Cardiac muscle cell (in vitro differentiated cells and primary cell): ENCODE measurements around the gene OSM. TPM values are rescaled to one million over a fixed set of nuclear protein-coding genes. Genes with fewer than 3 reads are reported as not detected.
"Not testable (repeated sequence)": the region's sequence is repeated elsewhere in the genome, so short reads cannot be mapped to it uniquely, and the experiment has no call there.

Experiments used
- DNase-seq, 2 donors: peaks; one replicate each; pipeline versions ENCODE4 v3.0.0 to v3.0.0-alpha.2; 2010 to 2017; ENCODE audit warnings: low read depth in 1 of 2, low spot score in 1 of 2
- H3K27ac ChIP-seq: fragments of 200-600 bp; sonication (generic); 2 replicates; pipeline ENCODE4 v1.5.1; 2016
- H3K27me3 ChIP-seq: fragments of 200-600 bp; sonication (generic); 2 replicates; pipeline ENCODE4 v1.6.0; 2016; ENCODE audit warnings: control low read depth
- H3K36me3 ChIP-seq: fragments of 200-600 bp; sonication (generic); 2 replicates; pipeline ENCODE4 v1.5.1; 2016; ENCODE audit warnings: control low read depth
- H3K4me1 ChIP-seq: fragments of 200-600 bp; sonication (generic); 2 replicates; pipeline ENCODE4 v1.8.1; 2017; ENCODE audit warnings: low read depth, mild to moderate bottlenecking, mixed run types
- H3K4me3 ChIP-seq: fragments of 200-600 bp; sonication (generic); 2 replicates; pipeline ENCODE4 v1.5.1; 2016; ENCODE audit warnings: mild to moderate bottlenecking
- H3K9me3 ChIP-seq: fragments of 200-600 bp; sonication (generic); 2 replicates; pipeline ENCODE4 v1.5.1; 2017; ENCODE audit warnings: low read depth, mild to moderate bottlenecking, control low read depth
- CTCF ChIP-seq: IDR thresholded peaks from 2 replicates; pipeline ENCODE4 v1.5.1; 2012; ENCODE audit warnings: low read depth, mild to moderate bottlenecking, low read length
- polyA plus RNA-seq: library from polyadenylated mRNA; unstranded; fragments of >200 nt; fragmentation: Nextera tagmentation; extraction: Ambion mirVana; gene quantifications from 2 replicates; pipeline ENCODE4 v1.2.1, GENCODE V29; 2016
- total RNA-seq: library from RNA; depleted of rRNA; stranded (reverse); fragments of >200 nt; gene quantifications from 2 replicates; pipeline ENCODE4 v1.2.3, GENCODE V29; 2016

Gene OSM
- total and polyA plus RNA-seq, 2 experiments from 2014 or later = not detected

- no peak for DNase-seq
- Histone ChIP-seq H3K27me3 (no peaks in the 10 kb centered on the region), H3K27ac (no peak overlapping the region), H3K4me3 (no peak overlapping the region), H3K9me3 (no peaks in the 10 kb centered on the region), H3K4me1 (no peaks in the 10 kb centered on the region), H3K36me3 (no peaks in the 10 kb centered on the region)
- TF ChIP-seq CTCF = no peak
Measured at GRCh38 chr22:30219668-30220278, 46.9 kb downstream of the OSM start.

- no peak overlapping the region for H3K27ac ChIP-seq
- peak in 1 of 2 donors; percentile 29 for DNase-seq
- H3K36me3 ChIP-seq = no peaks in the 10 kb centered on the region
- no peaks in the 10 kb centered on the region for H3K4me1 ChIP-seq
- no peaks in the 10 kb centered on the region for H3K27me3 ChIP-seq
- no peaks in the 10 kb centered on the region for H3K9me3 ChIP-seq
- H3K4me3 ChIP-seq = no peak overlapping the region
- no peak for TF ChIP-seq CTCF
Measured at GRCh38 chr22:30219049-30219654, 47.5 kb downstream of the OSM start.

GRCh38 chr22:30217698-30218560, 48.7 kb downstream of the OSM start:
- H3K4me3 ChIP-seq = no peak overlapping the region
- no peak for DNase-seq
- H3K36me3 ChIP-seq = no peaks in the 10 kb centered on the region
- H3K4me1 ChIP-seq = no peaks in the 10 kb centered on the region
- no peaks in the 10 kb centered on the region for H3K27me3 ChIP-seq
- H3K27ac ChIP-seq = no peak overlapping the region
- no peak for TF ChIP-seq CTCF
- H3K9me3 ChIP-seq = no peaks in the 10 kb centered on the region

- H3K27me3 ChIP-seq = no peaks in the 10 kb centered on the region
- H3K36me3 ChIP-seq = no peaks in the 10 kb centered on the region
- H3K4me3 ChIP-seq = no peak overlapping the region
- no peaks in the 10 kb centered on the region for H3K4me1 ChIP-seq
- no peak overlapping the region for H3K27ac ChIP-seq
- no peak for DNase-seq
- H3K9me3 ChIP-seq = no peaks in the 10 kb centered on the region
- no peak for TF ChIP-seq CTCF
Measured at GRCh38 chr22:30216710-30217109, 49.9 kb downstream of the OSM start.

- not testable (repeated sequence) for DNase-seq, H3K4me1 ChIP-seq, H3K4me3 ChIP-seq, H3K27me3 ChIP-seq, H3K36me3 ChIP-seq, H3K9me3 ChIP-seq, H3K27ac ChIP-seq
Measured at GRCh38 chr22:30216272-30216671, 50.4 kb downstream of the OSM start.
